ENCODE data around the gene KCNN1. TPM values are rescaled to one million over a fixed set of nuclear protein-coding genes. Genes with fewer than 3 reads are reported as not detected.

KCNN1 gene
- total RNA-seq, 4 donors from 2014 or later = 0.36 TPM; not detected in 3

GRCh38 chr19:17973759-17974158 is 6.9 kb downstream of the KCNN1 start:
- DNase-seq (ENCODE audit: low spot score in 2 of 2) = no peak

GRCh38 chr19:17974551-17974950 is 7.6 kb downstream of the KCNN1 start:
- intact Hi-C loops (cut with DNase I; ENCODE audit: low total_unique reads) = no loop called here
- DNase-seq (ENCODE audit: low spot score in 2 of 2) = no peak
- TF ChIP-seq POLR2A (IDR thresholded peaks at IDR 0.05) (no peak), CTCF (IDR thresholded peaks at IDR 0.05) (no peak)
- WGBS, 2 donors = 78 to 87% methylated on average over 6 of the region's 6 CpGs
- no peak overlapping the region for H3K4me3 ChIP-seq (ENCODE audit: low read depth, poor library complexity, severe bottlenecking)

More at GRCh38 chr19:17973759-17974158, 6.9 kb downstream of the KCNN1 start:
- no peak for TF ChIP-seq POLR2A (IDR thresholded peaks at IDR 0.05)
- TF ChIP-seq CTCF (IDR thresholded peaks at IDR 0.05) = no peak
- intact Hi-C loops (cut with DNase I; ENCODE audit: low total_unique reads) = no loop called here
- WGBS, 2 donors = 92 to 98% methylated on average over 6 to 23 of the region's 23 CpGs
- no peak overlapping the region for H3K4me3 ChIP-seq (ENCODE audit: low read depth, poor library complexity, severe bottlenecking)

- no peak overlapping the region for H3K4me3 ChIP-seq (ENCODE audit: low read depth, poor library complexity, severe bottlenecking)
- intact Hi-C loops (cut with DNase I; ENCODE audit: low total_unique reads) = no loop called here
- no peak for DNase-seq (ENCODE audit: low spot score in 2 of 2)
- 81 to 88% methylated on average over 8 of the region's 8 CpGs for WGBS, 2 donors
- TF ChIP-seq CTCF (IDR thresholded peaks at IDR 0.05) (no peak), POLR2A (IDR thresholded peaks at IDR 0.05) (no peak)
Observed at GRCh38 chr19:17975032-17975431, 8.1 kb downstream of the KCNN1 start.

- intact Hi-C loops (cut with DNase I; ENCODE audit: low total_unique reads) = no loop called here
- DNase-seq (ENCODE audit: low spot score in 2 of 2) = no peak
- no peak overlapping the region for H3K4me3 ChIP-seq (ENCODE audit: low read depth, poor library complexity, severe bottlenecking)
- WGBS, 2 donors = 73 to 77% methylated on average over 4 of the region's 4 CpGs
- no peak for TF ChIP-seq POLR2A (IDR thresholded peaks at IDR 0.05)
- TF ChIP-seq CTCF (IDR thresholded peaks at IDR 0.05) = no peak
Observed at GRCh38 chr19:17977021-17977420, 10.1 kb downstream of the KCNN1 start.

- intact Hi-C loops (cut with DNase I; ENCODE audit: low total_unique reads) = no loop called here
- no peak for DNase-seq (ENCODE audit: low spot score in 2 of 2)
- H3K4me3 ChIP-seq (ENCODE audit: low read depth, poor library complexity, severe bottlenecking) = no peak overlapping the region
- no peak for TF ChIP-seq CTCF (IDR thresholded peaks at IDR 0.05)
- TF ChIP-seq POLR2A (IDR thresholded peaks at IDR 0.05) = no peak
- 70 to 71% methylated on average over 7 of the region's 7 CpGs for WGBS, 2 donors
Observed at GRCh38 chr19:17977488-17977887, 10.6 kb downstream of the KCNN1 start.

GRCh38 chr19:17981611-17982010 is 14.7 kb downstream of the KCNN1 start:
- 93 to 95% methylated on average over 36 to 38 of the region's 38 CpGs for WGBS, 2 donors
- TF ChIP-seq POLR2A (IDR thresholded peaks at IDR 0.05) (no peak), CTCF (IDR thresholded peaks at IDR 0.05) (no peak)
- intact Hi-C loops (cut with DNase I; ENCODE audit: low total_unique reads) = no loop called here
- no peak overlapping the region for H3K4me3 ChIP-seq (ENCODE audit: low read depth, poor library complexity, severe bottlenecking)
- no peak for DNase-seq (ENCODE audit: low spot score in 2 of 2)

All from lower leg skin (tissue), 4 donors.